GM18505 (cell line): Measurements from ENCODE around the gene ZNF557.

Experiments used
- ATAC-seq: cut with Tn5 transposase; IDR thresholded peaks from one replicate; pipeline ENCODE4 v1.9.1; 2021; ENCODE audit not compliant: unreplicated experiment
- POLR2A ChIP-seq: IDR thresholded peaks from 4 replicates; pipeline ENCODE4 v1.6.1; 2011; ENCODE audit warnings: borderline replicate concordance; ENCODE audit not compliant: insufficient read depth, insufficient read length; ENCODE audit errors: extremely low read depth

The ZNF557 gene

DNA sequence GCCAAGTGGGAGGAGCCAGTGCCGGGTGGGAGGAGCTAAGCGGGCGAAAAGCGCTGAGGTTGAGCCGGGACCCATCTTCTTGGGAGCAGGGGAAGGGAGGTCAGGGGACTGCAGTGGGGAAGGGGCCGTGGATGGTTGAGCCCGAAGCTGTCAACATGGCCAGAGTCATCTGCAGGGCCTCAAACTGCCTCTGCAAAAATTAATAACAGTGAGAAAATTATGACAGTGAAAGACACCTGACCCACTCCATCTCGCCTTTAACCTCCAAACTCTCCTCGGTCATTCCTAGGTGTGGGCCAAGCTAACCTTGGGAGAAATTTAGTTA lies 30.1 kb downstream of the ZNF557 start:
- no peak for TF ChIP-seq POLR2A
- ATAC-seq: no peak

DNA sequence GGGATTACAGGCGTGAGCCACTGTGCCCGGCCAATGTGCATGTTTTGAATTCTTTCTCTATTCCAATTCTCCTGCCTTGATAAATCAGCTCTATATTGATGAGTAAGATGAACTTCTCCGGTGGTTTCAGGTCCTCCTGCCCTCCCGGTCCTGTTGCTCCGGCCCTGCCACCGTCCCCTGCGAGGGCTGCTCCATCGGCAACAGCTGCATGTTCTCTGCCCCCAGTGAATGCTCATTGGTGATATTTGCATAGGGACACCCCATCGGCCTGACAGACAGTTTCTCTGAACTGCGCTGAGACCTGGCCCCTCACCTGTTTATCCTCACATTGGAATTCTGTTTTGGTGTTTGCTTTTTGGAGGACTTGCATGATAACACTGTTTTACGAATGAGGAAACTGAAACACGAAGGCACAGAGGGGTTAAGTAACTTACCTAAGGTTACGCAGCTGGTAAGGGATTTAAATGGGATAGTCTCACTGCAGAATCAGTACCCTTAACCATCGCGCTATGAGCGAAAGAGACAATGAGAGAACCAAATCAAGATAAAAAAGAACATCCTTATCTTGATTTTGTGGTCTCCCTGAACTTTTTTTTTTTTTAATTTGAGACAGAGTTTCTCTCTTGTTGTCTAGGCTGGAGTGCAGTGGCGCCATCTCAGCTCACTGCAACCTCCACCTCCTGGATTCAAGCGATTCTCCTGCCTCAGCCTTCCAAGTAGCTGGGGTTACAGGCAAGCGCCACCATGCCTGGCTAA lies 32.2 kb downstream of the ZNF557 start:
- ATAC-seq: no peak

DNA sequence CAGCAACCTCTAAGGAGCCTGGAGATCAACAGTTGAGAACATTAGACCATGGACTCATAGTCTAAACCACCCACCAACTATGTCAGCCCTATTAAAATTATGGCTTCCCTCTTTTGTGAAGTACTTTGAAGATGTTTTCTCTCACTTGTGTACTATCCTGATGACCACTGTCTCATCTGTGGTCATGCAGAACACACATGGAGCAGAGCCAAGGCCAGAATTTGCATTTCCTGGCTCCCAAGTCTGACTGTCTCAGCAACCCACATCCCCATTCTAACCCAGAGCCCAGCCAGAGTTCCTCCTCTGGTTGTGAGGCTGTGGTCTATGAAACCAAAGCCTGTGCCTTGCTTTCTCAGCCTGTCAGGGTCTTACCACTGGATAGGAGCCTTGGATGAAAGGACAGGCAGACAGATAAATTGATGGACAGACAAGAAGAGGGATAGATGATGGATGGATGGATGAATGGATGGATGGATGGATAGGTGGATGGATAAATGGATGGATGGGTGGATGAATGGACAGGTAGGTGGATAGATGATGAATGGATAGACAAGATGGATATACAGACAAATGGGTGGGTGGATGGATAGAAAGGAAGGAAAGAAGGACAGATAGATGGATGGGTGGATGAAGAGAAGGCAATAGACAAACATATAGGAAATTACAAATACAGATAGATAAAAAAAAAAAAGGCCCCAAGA lies 35.4 kb downstream of the ZNF557 start:
- ATAC-seq: no peak
- no peak for TF ChIP-seq POLR2A

More for the DNA sequence above, 32.2 kb downstream of the ZNF557 start:
- no peak for TF ChIP-seq POLR2A

DNA sequence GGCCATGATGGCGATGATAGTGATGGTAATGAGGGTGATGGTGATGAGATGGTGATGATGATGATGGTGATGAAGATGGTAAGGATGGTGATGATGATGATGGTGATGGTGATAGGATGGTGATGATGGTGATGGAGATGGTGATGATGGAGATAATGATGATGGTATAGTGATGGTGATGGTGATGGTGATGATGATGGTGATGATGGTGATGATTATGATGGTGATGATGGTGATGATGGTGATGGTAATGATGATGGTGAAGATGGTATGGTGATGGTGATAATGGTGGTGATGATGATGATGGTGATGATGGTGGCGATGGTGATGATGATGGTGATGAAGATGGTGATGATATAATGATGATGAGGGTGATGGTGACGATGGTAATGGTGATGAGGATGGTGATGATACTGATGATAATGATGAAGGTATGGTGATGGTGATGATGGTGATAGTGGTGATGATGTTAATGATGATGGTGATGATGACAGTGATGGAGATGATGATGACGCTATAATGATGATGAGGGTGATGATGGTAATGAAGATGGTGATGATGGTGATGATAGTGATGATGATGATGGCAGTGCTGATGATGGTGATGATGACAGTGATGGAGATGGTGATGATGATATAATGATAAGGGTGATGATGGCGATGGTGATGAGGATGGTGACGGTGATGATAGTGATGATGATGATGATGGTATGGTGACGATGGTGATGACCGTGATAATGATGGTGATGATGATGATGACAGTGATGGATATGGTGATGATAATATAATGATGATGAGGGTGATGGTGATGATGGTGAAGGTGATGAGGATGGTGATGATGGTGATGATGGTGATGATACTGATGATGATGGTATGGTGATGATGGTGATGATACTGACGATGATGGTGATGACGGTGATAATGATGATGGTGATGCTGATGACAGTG lies 37.5 kb downstream of the ZNF557 start:
- no peak for TF ChIP-seq POLR2A
- ATAC-seq: no peak

DNA sequence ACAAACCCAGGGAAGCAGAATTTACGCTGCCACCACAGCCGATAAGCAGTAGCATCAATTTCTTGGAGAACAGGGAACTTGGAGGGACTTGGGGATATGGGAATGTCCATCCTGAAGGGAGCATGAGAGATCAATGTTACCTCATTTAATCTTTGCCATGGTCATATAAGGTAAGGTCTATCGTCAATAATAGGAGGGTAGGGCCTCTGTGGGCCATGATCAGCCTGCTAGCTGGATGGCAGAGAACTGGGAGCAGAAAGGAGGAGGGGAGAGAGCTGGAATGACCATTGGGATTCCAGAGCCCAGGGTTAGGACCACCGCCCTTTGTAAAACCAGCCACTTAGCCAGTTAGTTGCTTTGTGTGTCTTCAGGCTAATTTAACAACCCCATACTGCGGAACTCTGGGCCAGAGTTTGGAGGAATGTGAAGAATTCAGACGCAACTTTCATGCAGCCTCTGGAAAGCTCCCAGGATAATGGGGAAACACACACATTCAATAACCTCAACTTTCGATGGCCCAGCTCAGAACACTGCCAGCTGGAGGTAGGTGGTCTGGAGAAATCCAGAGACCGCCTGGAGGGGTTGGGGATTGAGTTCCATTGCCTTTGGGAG lies 40.3 kb downstream of the ZNF557 start:
- no peak for ATAC-seq
- TF ChIP-seq POLR2A: no peak

DNA sequence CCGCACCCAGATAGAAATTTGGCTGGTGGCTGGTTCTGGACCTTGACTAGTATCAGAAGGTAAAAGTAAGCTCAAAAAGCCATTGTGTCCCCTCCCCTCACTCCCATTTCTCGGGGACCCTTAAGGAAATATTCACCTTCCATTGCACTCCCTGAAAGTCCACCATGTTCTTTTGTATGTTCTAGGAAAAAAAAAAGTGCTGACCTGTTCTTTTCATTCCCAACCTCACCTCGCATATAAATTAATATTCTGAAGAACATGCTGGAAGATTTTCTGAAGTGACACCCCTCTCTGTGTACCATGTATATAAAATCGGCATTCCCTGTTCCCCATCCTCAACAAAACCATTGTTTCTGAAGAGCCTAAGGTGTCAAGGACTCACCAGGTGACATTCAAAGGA lies 43.2 kb downstream of the ZNF557 start:
- TF ChIP-seq POLR2A: no peak
- no peak for ATAC-seq

DNA sequence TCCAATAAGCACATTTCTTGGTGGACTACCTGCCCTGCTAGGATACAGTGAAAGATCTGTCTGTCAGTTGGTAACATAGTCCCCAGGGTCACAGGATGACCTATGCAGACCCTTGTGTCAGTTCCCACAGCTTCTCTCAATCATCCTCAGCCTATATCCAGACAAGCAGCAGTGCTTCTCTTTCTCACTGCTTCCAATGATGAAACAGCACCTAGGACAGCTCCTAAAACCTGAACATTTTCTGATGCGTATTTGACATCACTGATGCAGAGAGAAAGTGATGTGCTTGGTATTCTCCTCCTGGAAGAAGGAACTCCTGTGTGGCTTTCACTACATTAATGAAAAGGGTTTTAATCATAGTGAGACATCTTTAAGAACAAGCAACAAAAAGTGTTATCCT lies 43.7 kb downstream of the ZNF557 start:
- no peak for ATAC-seq
- no peak for TF ChIP-seq POLR2A

DNA sequence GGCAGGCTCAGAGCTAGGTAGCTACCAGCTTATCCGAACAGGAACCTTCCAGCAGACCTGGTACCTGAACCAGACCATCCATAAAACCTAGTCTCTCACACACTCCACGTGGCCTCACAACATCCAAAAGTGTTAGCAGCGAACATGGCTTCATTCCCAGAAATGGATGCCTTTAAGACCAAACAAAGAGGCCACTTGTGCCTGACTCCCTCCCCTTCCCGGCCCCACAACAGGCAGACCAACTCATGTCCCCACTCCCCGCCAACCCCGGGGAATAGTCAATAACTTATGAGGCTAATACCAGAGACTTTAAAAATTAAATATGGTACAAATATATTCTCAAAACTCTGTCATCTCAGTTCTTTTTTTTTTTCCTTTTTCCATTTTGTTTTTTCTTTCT lies 46.2 kb downstream of the ZNF557 start:
- ATAC-seq: no peak
- TF ChIP-seq POLR2A: no peak

DNA sequence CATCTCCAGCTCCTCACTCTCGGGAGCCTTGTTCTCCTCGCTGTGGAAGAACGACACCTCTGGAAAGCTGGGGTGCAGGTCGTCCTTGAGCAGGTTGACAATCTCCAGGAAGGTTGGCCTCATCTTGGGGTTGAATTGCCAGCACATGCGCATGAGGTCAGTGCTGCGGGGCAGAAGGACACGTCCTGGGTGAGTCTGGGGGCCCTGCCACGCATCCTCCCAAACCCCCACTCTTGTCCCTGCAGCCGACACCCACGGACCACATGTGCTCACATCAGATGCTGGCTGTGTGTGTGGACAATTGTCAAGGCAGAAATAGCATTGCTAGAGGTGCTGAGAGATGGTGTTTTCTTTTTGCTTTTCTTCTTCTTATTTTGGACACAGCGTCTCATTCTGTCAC lies 47.7 kb downstream of the ZNF557 start:
- no peak for ATAC-seq
- no peak for TF ChIP-seq POLR2A

DNA sequence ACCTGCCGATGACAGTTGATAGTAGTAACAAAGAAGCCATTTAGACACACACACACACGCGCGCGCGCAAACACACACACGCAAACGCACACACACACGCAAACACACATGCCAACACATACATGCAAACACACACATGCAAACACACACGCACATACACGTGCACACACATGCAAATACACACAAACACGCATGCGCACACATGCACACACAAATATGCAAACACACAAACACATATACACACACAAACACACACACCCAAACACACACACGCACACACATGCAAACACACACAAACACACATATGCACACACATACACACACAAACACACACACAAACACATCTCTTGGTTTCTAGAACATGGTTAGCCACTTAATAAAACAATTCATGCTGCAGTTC lies 50.1 kb downstream of the ZNF557 start:
- ATAC-seq: no peak
- TF ChIP-seq POLR2A: no peak

DNA sequence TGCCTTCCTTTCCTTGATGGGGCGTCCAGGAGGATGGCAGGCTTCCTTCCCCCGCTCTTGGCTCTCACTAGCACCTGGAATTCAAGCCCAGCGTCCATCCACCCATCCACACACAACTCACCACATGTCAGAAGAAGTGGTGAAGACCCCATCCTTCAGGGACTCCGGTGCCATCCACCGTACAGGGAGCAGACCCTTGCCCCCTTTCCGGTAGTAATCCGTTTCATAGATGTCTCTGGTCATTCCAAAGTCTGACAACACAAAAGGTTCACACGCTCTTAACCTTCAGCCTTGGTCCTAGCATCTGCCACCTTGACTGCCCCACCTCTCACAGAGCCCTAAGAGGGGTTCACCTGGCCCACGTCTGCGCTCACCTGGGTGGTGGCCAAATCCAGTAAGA lies 51.0 kb downstream of the ZNF557 start:
- TF ChIP-seq POLR2A: no peak
- ATAC-seq: no peak

DNA sequence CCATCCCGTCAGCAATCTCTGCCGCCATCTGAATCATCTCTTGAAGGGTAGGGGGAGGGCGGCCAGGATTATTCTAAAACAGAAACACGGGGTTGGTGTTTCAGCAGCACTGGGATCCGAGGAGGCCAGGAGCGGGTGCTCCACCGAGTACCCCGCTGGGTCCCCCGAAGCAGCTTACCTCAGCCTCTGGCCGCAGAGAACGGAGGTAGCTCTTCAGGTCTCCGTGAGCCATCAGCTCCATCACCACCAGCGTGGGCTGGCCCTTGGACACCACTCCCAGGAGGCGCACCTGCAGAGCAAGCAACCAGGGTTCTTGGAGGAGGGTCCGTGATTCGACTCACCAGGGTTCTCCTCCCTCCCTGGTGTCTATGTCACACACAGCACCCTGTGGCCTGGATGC lies 53.2 kb downstream of the ZNF557 start:
- ATAC-seq: no peak
- TF ChIP-seq POLR2A: no peak

DNA sequence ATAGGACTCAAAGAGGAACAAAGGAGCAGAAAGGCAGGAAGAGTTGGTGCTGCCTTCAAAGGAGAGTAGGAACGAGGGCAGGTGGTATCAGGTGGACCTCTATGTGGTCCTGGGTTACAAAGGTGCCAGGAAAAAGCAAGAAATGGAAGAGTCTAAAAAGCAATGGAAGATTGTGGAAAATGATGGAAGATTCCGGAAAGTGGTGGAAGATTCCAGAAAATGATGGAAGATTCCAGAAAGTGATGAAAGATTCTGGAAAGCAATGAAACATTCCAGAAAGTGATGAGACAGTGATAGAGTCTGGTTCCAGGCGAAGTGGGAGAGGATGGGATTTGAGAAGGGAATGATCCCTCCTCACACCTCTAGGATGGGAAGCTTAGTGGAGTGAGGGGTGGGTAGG lies 55.3 kb downstream of the ZNF557 start:
- ATAC-seq: no peak
- TF ChIP-seq POLR2A: no peak
